H1 (cell line): ENCODE results near the gene DYSF. TPM values are rescaled to one million over a fixed set of nuclear protein-coding genes. Genes with fewer than 3 reads are reported as not detected.

Experiments
- CHD7 ChIP-seq: fragments of 300-600 bp; sonication (generic); IDR thresholded peaks from 2 replicates; pipeline ENCODE4 v1.7.1; 2012; ENCODE audit warnings: low read length, moderate library complexity, mild to moderate bottlenecking, inconsistent platforms; ENCODE audit not compliant: insufficient replicate concordance
- CTBP2 ChIP-seq: IDR thresholded peaks from 2 replicates; pipeline ENCODE4 v1.7.0; 2011; ENCODE audit warnings: borderline replicate concordance, mild to moderate bottlenecking, moderate library complexity, mixed read lengths, low read length; ENCODE audit not compliant: insufficient read depth, insufficient read length
- JUN ChIP-seq: IDR thresholded peaks from 2 replicates; pipeline ENCODE4 v1.6.1; 2011; ENCODE audit warnings: low read depth, mild to moderate bottlenecking, improper control_type of control experiment, low read length
- POLR2AphosphoS5 ChIP-seq: IDR thresholded peaks from 2 replicates; pipeline ENCODE4 v1.6.1; 2011; ENCODE audit warnings: low read depth, low read length
- SIN3A ChIP-seq, 2 experiments: IDR thresholded peaks in 1 of 2; conservative IDR thresholded peaks in 1 of 2; 2 replicates each; pipeline ENCODE4 v1.6.1; 2011 to 2012; ENCODE audit warnings: low read length in 2 of 2, improper control_type of control experiment in 1 of 2, low read depth in 1 of 2, mild to moderate bottlenecking in 1 of 2
- SIRT6 ChIP-seq: IDR thresholded peaks from one replicate; pipeline ENCODE4 v1.7.1; 2012; ENCODE audit warnings: low read length, inconsistent platforms
- polyA plus RNA-seq, 7 experiments: library from polyadenylated mRNA; depleted of rRNA in 3 of 7; stranded (reverse) in 5 of 7; unstranded in 2 of 7; fragments of >200 nt in 5 of 7; fragments of 200-250 nt in 2 of 7; gene quantifications; 1 replicate in 5 of 7; 2 replicates in 1 of 7; 4 replicates in 1 of 7; pipeline versions ENCODE4 v1.2.1 to v1.2.3, GENCODE V29; 2011 to 2013; ENCODE audit warnings: missing spikeins in 2 of 7, mixed read lengths in 2 of 7
- total RNA-seq: library from RNA; stranded (reverse); fragmentation: NEBNext Ultra II Directional; extraction: Animal tissue kit (Norgen Biotek cat#: 25700); gene quantifications from 2 replicates; pipeline ENCODE4 v1.2.1, GENCODE V29; 2021

Gene DYSF
- total and polyA plus RNA-seq, 2 of the 8 experiments (the other 6 are each of a cell fraction or from before 2014, with no cell fraction given): 5.8 to 7.1 TPM

- no peak for TF ChIP-seq CHD7
- TF ChIP-seq POLR2AphosphoS5: no peak
- TF ChIP-seq JUN: no peak
- no peak for TF ChIP-seq SIRT6
- no peak for TF ChIP-seq SIN3A (conservative IDR thresholded peaks at IDR 0.05 in 1 of 2, IDR thresholded peaks at IDR 0.05 in 1 of 2; ENCODE audit: low read depth in 1 of 2, low read length in 2 of 2)
- no peak for TF ChIP-seq CTBP2
Observed at GRCh38 chr2:71704688-71705087, 251.3 kb downstream of the DYSF start (continued).
